Measurements from ENCODE around the gene UNC119B.

DNA sequence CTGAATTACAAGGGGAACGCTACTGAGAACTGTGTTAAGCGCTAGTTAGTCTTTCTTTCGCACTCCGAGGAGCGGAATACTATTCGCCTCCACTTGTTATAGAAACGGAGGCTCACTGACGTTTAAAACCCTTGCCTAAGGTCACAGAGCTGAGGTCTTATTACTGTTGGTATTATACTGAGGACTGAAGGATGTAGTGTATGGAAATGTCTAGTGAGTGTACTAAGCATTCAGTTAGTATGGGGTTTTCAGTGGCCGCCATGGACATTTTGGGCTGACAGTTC lies 16.2 kb downstream of the UNC119B start:
- TF ChIP-seq, protein P1, sequence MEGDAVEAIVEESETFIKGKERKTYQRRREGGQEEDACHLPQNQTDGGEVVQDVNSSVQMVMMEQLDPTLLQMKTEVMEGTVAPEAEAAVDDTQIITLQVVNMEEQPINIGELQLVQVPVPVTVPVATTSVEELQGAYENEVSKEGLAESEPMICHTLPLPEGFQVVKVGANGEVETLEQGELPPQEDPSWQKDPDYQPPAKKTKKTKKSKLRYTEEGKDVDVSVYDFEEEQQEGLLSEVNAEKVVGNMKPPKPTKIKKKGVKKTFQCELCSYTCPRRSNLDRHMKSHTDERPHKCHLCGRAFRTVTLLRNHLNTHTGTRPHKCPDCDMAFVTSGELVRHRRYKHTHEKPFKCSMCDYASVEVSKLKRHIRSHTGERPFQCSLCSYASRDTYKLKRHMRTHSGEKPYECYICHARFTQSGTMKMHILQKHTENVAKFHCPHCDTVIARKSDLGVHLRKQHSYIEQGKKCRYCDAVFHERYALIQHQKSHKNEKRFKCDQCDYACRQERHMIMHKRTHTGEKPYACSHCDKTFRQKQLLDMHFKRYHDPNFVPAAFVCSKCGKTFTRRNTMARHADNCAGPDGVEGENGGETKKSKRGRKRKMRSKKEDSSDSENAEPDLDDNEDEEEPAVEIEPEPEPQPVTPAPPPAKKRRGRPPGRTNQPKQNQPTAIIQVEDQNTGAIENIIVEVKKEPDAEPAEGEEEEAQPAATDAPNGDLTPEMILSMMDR (IDR thresholded peaks at IDR 0.05; ENCODE audit: poor library complexity), result no peak
- no peak for TF ChIP-seq EZH2 (IDR thresholded peaks at IDR 0.05; ENCODE audit: borderline replicate concordance)
